HepG2 (cell line): ENCODE measurements around the gene CD58. TPM values are rescaled to one million over a fixed set of nuclear protein-coding genes. Genes with fewer than 3 reads are reported as not detected.

ENCODE experiments used
- ATAC-seq: fragments of 200-7000 bp; cut with Tn5 transposase; 3 replicates; pipeline ENCODE4 v1.9.1; 2020; ENCODE audit warnings: mild to moderate bottlenecking, moderate library complexity
- BruUV-seq: library from RNA; stranded (reverse); fragments of 400-500 nt; replicated peaks from 2 replicates; lab custom pipeline; 2021; lab: Mats Ljungman, UMichigan
- CTCF ChIA-PET: fragments of 300-600 bp; formaldehyde crosslinking; extraction: SDS; loops from one replicate; lab custom pipeline; 2021; ENCODE audit warnings: low total read pairs, inconsistent platforms, low intra/inter-chr PET ratio; lab: Yijun Ruan, JAX
- POLR2A ChIA-PET: fragments of 350-600 bp; sonication (Branson Sonifier 250); formaldehyde crosslinking; loops from one replicate; lab custom pipeline; 2020; ENCODE audit warnings: antibody characterized with exemption, inconsistent platforms; lab: Yijun Ruan, JAX
- DNase-seq: peaks from one replicate; pipeline ENCODE4 v3.0.0-alpha.2; 2015; ENCODE audit warnings: low spot score
- FAIRE-seq: peaks from 3 replicates; lab custom pipeline; 2011; peaks lifted over from hg19 to GRCh38; lab: Jason Lieb, UNC
- H2AFZ ChIP-seq: one replicate; pipeline ENCODE4 v1.6.1; 2011; ENCODE audit warnings: low read length, inconsistent platforms
- H3K27ac ChIP-seq: fragments of 300-600 bp; 3 replicates; pipeline ENCODE4 v1.8.0; 2011; ENCODE audit warnings: mixed run types, mild to moderate bottlenecking, mixed read lengths, low read length, inconsistent platforms; ENCODE audit not compliant: insufficient read depth; ENCODE audit errors: extremely low read length
- H3K27me3 ChIP-seq, 2 experiments: fragments of 200-600 bp in 1 of 2; 2 replicates in 1 of 2; 3 replicates in 1 of 2; pipeline versions ENCODE4 v1.6.0 to v1.8.0; 2011; ENCODE audit warnings: low read length in 2 of 2, mild to moderate bottlenecking in 2 of 2, moderate library complexity in 2 of 2, inconsistent platforms in 1 of 2; ENCODE audit not compliant: insufficient read depth in 2 of 2, control insufficient read depth in 1 of 2
- H3K36me3 ChIP-seq, 2 experiments: fragments of 200-600 bp in 1 of 2; replicated peaks in 1 of 2; 2 replicates in 1 of 2; 3 replicates in 1 of 2; pipeline versions ENCODE4 v1.5.1 to v1.8.0; 2011; ENCODE audit warnings: low read length in 2 of 2, inconsistent platforms in 1 of 2; ENCODE audit not compliant: insufficient read depth in 2 of 2, control insufficient read depth in 1 of 2
- H3K4me1 ChIP-seq: 2 replicates; pipeline ENCODE4 v1.5.1; 2012; ENCODE audit warnings: low read length, inconsistent platforms; ENCODE audit not compliant: insufficient read depth
- H3K4me2 ChIP-seq: 2 replicates; pipeline ENCODE4 v1.6.0; 2011; ENCODE audit warnings: low read depth, low read length, inconsistent platforms
- H3K4me3 ChIP-seq, 3 experiments: fragments of 200-600 bp in 1 of 3; sonication (generic), shearing (Covaris generic) in 1 of 3; replicated peaks in 1 of 3; 2 replicates each; pipeline ENCODE4 v1.5.1; 2011 to 2016; ENCODE audit warnings: low read length in 3 of 3, inconsistent platforms in 2 of 3, low read depth in 2 of 3, mild to moderate bottlenecking in 2 of 3, control low read depth in 1 of 3, mixed read lengths in 1 of 3; ENCODE audit not compliant: insufficient read depth in 1 of 3
- H3K79me2 ChIP-seq: one replicate; pipeline ENCODE4 v1.6.1; 2011; ENCODE audit warnings: low read length, inconsistent platforms; ENCODE audit not compliant: insufficient read depth
- H3K9ac ChIP-seq: 2 replicates; pipeline ENCODE4 v1.6.0; 2011; ENCODE audit warnings: mild to moderate bottlenecking, low read depth, low read length, inconsistent platforms; ENCODE audit not compliant: insufficient read depth
- H3K9me3 ChIP-seq: 2 replicates; pipeline ENCODE4 v1.5.1; 2012; ENCODE audit warnings: mild to moderate bottlenecking, low read length
- H4K20me1 ChIP-seq: 2 replicates; pipeline ENCODE4 v1.6.0; 2011; ENCODE audit warnings: inconsistent platforms, mild to moderate bottlenecking, low read length, moderate library complexity; ENCODE audit not compliant: insufficient read depth
- BRD4 ChIP-seq: sonication (generic); formaldehyde crosslinking; IDR thresholded peaks from 2 replicates; pipeline ENCODE4 v1.4.0; 2020; ENCODE audit warnings: missing genetic modification reagents
- JARID2 ChIP-seq: sonication (generic); formaldehyde crosslinking; IDR thresholded peaks from 2 replicates; pipeline ENCODE4 v1.8.1; 2023; ENCODE audit warnings: missing genetic modification reagents, inconsistent platforms; ENCODE audit not compliant: insufficient replicate concordance
- KLF12 ChIP-seq: sonication (generic); formaldehyde crosslinking; IDR thresholded peaks from 2 replicates; pipeline ENCODE4 v1.4.0; 2020; ENCODE audit warnings: missing genetic modification reagents, borderline replicate concordance
- NFATC3 ChIP-seq: sonication (generic); formaldehyde crosslinking; IDR thresholded peaks from 2 replicates; pipeline ENCODE4 v1.5.1; 2020; ENCODE audit warnings: mild to moderate bottlenecking, missing genetic modification reagents
- PCBP2 ChIP-seq: fragments of 200-400 bp; formaldehyde crosslinking; optimal IDR thresholded peaks from 2 replicates; pipeline ENCODE3; 2018; ENCODE audit warnings: low read length, low read depth; ENCODE audit not compliant: poor library complexity, severe bottlenecking
- TSC22D2 ChIP-seq: sonication (generic); formaldehyde crosslinking; IDR thresholded peaks from 2 replicates; pipeline ENCODE4 v1.5.1; 2020; ENCODE audit warnings: missing genetic modification reagents, mild to moderate bottlenecking, borderline replicate concordance
- YEATS2 ChIP-seq: sonication (generic); formaldehyde crosslinking; IDR thresholded peaks from 2 replicates; pipeline ENCODE4 v1.4.0; 2020; ENCODE audit warnings: missing genetic modification reagents, borderline replicate concordance
- ZMYM3 ChIP-seq: sonication (generic); formaldehyde crosslinking; IDR thresholded peaks from 2 replicates; pipeline ENCODE4 v1.5.1; 2020; ENCODE audit warnings: mild to moderate bottlenecking, missing genetic modification reagents
- ZNF251 ChIP-seq: sonication (generic); formaldehyde crosslinking; IDR thresholded peaks from 2 replicates; pipeline ENCODE4 v1.9.0; 2021; ENCODE audit warnings: mild to moderate bottlenecking, missing genetic modification reagents
- ZNF446 ChIP-seq: sonication (generic); formaldehyde crosslinking; IDR thresholded peaks from 2 replicates; pipeline ENCODE4 v1.5.0; 2020; ENCODE audit warnings: mild to moderate bottlenecking, missing genetic modification reagents
- ZNF557 ChIP-seq: sonication (generic); formaldehyde crosslinking; IDR thresholded peaks from 2 replicates; pipeline ENCODE4 v1.4.0; 2020; ENCODE audit warnings: missing genetic modification reagents
- ZNF562 ChIP-seq: sonication (generic); formaldehyde crosslinking; IDR thresholded peaks from 2 replicates; pipeline ENCODE4 v1.8.0; 2022; ENCODE audit warnings: missing genetic modification reagents, borderline replicate concordance
- ZNF563 ChIP-seq: sonication (generic); formaldehyde crosslinking; IDR thresholded peaks from 2 replicates; pipeline ENCODE4 v1.8.0; 2022; ENCODE audit warnings: mild to moderate bottlenecking, moderate library complexity, missing genetic modification reagents
- WGBS: methylation state at CpG from one replicate; pipeline ENCODE4 v1.1.6; 2017; ENCODE audit warnings: low lambda C conversion rate; 5-methylcytosine and 5-hydroxymethylcytosine counted together
- in situ Hi-C: cut with HindIII; loops from 2 replicates; pipeline ENCODE4 v1.10.0; 2017; ENCODE audit warnings: low pct_unique_long_range_greater_than_20kb; ENCODE audit not compliant: extremely low pct_ligation_motif_present
- intact Hi-C: fragments of 100-400 bp; cut with micrococcal nuclease; formaldehyde crosslinking; loops from one replicate; pipeline ENCODE4 v1.10.0; 2022; ENCODE audit not compliant: unreplicated experiment
- polyA plus RNA-seq, 8 experiments: library from polyadenylated mRNA; depleted of rRNA in 3 of 8; stranded (reverse) in 7 of 8; unstranded in 1 of 8; fragments of >200 nt; fragmentation: Illumina TruSeq in 4 of 8; extraction: Trizol in 4 of 8; gene quantifications; 2 replicates each; pipeline versions ENCODE4 v1.2.1 to v1.2.3, GENCODE V29; 2011 to 2016; ENCODE audit warnings: low read depth in 4 of 8, missing spikeins in 1 of 8, mixed read lengths in 1 of 8; ENCODE audit not compliant: insufficient read depth in 1 of 8
- total RNA-seq, 5 experiments: library from RNA; depleted of rRNA; stranded (reverse); fragments of >200 nt; fragmentation: Illumina TruSeq; extraction: Trizol; gene quantifications; 2 replicates each; pipeline ENCODE4 v1.2.3, GENCODE V29; 2016; ENCODE audit warnings: low read depth in 1 of 5
- TF ChIP-seq, protein P1 (sequence below): sonication (generic); formaldehyde crosslinking; IDR thresholded peaks from 2 replicates; pipeline ENCODE4 v1.4.0; 2020; ENCODE audit warnings: missing genetic modification reagents, borderline replicate concordance
- TF ChIP-seq, protein P2 (sequence below): sonication (generic); formaldehyde crosslinking; IDR thresholded peaks from 2 replicates; pipeline ENCODE4 v1.5.1; 2020; ENCODE audit warnings: missing genetic modification reagents, mild to moderate bottlenecking, borderline replicate concordance
- TF ChIP-seq, protein P3 (sequence below): IDR thresholded peaks from 2 replicates; pipeline ENCODE4 v1.6.1; 2016; ENCODE audit warnings: missing biosample characterization, missing genetic modification reagents, low read depth

Gene CD58
- total and polyA plus RNA-seq, 2 of the 13 experiments (the other 11 are each of a cell fraction or from before 2014, with no cell fraction given) = 9.4 to 13.5 TPM

DNA sequence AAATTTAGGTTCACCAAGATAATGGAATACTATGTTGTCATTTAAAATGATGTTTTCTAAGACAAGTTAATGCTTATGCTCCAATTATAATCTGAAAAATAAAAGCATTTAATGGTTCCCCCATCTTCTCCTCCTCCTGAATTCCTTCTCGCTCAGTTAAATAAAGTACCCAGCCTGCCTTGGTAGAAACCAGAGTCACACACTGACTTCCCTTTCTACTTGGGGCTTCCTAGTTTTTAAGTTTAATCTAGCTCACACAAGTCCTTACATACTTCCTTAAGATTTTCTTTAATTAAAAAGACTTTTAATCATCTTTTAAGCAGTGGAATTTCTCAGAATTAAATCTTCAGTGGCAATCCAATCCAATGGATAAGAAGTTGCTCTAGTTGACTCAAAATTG is 32.9 kb downstream of the CD58 start:
- FAIRE-seq (no peak), DNase-seq (no peak), ATAC-seq (no peak)
- WGBS = 93% methylated on average over 1 of the region's 1 CpG
- in situ Hi-C loops = no loop called here
- Histone ChIP-seq H3K79me2 (no peaks in the 10 kb centered on the region), H3K9me3 (no peaks in the 10 kb centered on the region), H3K4me2 (no peak overlapping the region), H3K36me3 (peaks cover 13 to 61% of the 10 kb centered on the region in 2 experiments; a peak in 4 of 5 replicates), H3K27ac (no peak overlapping the region), H3K4me1 (peaks cover 21% of the 10 kb centered on the region), H3K4me3 (no peak overlapping the region), H4K20me1 (no peaks in the 10 kb centered on the region), H3K9ac (no peak overlapping the region), H2AFZ (no peak overlapping the region), H3K27me3 (no peaks in the 10 kb centered on the region)
- intact Hi-C loops = no loop called here
- ChIA-PET POLR2A (no interaction called here), CTCF (no interaction called here)
- BruUV-seq = no TSS peak
- TF ChIP-seq ZNF562 (CRISPR knock-in tag) = no peak
- TF ChIP-seq ZNF563 = no peak
- TF ChIP-seq, protein P1, sequence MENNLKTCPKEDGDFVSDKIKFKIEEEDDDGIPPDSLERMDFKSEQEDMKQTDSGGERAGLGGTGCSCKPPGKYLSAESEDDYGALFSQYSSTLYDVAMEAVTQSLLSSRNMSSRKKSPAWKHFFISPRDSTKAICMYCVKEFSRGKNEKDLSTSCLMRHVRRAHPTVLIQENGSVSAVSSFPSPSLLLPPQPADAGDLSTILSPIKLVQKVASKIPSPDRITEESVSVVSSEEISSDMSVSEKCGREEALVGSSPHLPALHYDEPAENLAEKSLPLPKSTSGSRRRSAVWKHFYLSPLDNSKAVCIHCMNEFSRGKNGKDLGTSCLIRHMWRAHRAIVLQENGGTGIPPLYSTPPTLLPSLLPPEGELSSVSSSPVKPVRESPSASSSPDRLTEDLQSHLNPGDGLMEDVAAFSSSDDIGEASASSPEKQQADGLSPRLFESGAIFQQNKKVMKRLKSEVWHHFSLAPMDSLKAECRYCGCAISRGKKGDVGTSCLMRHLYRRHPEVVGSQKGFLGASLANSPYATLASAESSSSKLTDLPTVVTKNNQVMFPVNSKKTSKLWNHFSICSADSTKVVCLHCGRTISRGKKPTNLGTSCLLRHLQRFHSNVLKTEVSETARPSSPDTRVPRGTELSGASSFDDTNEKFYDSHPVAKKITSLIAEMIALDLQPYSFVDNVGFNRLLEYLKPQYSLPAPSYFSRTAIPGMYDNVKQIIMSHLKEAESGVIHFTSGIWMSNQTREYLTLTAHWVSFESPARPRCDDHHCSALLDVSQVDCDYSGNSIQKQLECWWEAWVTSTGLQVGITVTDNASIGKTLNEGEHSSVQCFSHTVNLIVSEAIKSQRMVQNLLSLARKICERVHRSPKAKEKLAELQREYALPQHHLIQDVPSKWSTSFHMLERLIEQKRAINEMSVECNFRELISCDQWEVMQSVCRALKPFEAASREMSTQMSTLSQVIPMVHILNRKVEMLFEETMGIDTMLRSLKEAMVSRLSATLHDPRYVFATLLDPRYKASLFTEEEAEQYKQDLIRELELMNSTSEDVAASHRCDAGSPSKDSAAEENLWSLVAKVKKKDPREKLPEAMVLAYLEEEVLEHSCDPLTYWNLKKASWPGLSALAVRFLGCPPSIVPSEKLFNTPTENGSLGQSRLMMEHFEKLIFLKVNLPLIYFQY (CRISPR knock-in tag) = no peak
- TF ChIP-seq, protein P2, sequence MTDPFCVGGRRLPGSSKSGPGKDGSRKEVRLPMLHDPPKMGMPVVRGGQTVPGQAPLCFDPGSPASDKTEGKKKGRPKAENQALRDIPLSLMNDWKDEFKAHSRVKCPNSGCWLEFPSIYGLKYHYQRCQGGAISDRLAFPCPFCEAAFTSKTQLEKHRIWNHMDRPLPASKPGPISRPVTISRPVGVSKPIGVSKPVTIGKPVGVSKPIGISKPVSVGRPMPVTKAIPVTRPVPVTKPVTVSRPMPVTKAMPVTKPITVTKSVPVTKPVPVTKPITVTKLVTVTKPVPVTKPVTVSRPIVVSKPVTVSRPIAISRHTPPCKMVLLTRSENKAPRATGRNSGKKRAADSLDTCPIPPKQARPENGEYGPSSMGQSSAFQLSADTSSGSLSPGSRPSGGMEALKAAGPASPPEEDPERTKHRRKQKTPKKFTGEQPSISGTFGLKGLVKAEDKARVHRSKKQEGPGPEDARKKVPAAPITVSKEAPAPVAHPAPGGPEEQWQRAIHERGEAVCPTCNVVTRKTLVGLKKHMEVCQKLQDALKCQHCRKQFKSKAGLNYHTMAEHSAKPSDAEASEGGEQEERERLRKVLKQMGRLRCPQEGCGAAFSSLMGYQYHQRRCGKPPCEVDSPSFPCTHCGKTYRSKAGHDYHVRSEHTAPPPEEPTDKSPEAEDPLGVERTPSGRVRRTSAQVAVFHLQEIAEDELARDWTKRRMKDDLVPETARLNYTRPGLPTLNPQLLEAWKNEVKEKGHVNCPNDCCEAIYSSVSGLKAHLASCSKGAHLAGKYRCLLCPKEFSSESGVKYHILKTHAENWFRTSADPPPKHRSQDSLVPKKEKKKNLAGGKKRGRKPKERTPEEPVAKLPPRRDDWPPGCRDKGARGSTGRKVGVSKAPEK = no peak
- TF ChIP-seq, protein P3, sequence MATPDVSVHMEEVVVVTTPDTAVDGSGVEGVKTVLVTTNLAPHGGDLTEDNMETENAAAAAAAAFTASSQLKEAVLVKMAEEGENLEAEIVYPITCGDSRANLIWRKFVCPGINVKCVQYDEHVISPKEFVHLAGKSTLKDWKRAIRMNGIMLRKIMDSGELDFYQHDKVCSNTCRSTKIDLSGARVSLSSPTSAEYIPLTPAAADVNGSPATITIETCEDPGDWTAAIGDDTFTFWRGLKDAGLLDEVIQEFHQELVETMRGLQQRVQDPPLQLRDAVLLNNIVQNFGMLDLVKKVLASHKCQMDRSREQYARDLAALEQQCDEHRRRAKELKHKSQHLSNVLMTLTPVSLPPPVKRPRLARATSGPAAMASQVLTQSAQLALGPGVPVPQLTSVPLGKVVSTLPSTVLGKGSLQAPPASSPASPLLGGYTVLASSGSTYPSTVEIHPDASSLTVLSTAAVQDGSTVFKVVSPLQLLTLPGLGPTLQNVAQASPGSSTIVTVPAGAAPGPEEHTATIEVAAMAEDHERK (CRISPR knock-in tag) = no peak
- no peak for TF ChIP-seq PCBP2
- TF ChIP-seq BRD4 (CRISPR knock-in tag) = no peak
- no peak for TF ChIP-seq NFATC3 (CRISPR knock-in tag)
- no peak for TF ChIP-seq TSC22D2 (CRISPR knock-in tag)
- TF ChIP-seq YEATS2 = no peak
- no peak for TF ChIP-seq ZMYM3
- no peak for TF ChIP-seq JARID2 (CRISPR knock-in tag)
- no peak for TF ChIP-seq KLF12
- TF ChIP-seq ZNF251 = no peak
- no peak for TF ChIP-seq ZNF446 (CRISPR knock-in tag)
- TF ChIP-seq ZNF557 (CRISPR knock-in tag) = no peak
